CD4-positive, alpha-beta memory T cell (primary cell): Measurements from ENCODE around the gene OR52A5. TPM values are rescaled to one million over a fixed set of nuclear protein-coding genes. Genes with fewer than 3 reads are reported as not detected.
A peak's percentile ranks its signal among the peaks of the same experiment; 100 is the strongest.
"Not testable (repeated sequence)": the region's sequence is repeated elsewhere in the genome, so short reads cannot be mapped to it uniquely, and the experiment has no call there.

Source experiments
- CTCF ChIA-PET: fragments of 350-600 bp; sonication (Branson Sonifier 250); formaldehyde crosslinking; loops from one replicate; lab custom pipeline; 2021; ENCODE audit warnings: inconsistent platforms; ENCODE audit not compliant: partially characterized antibody; lab: Charles Lee
- POLR2A ChIA-PET: fragments of 350-600 bp; sonication (Branson Sonifier 250); formaldehyde crosslinking; loops from one replicate; lab custom pipeline; 2021; ENCODE audit not compliant: partially characterized antibody; lab: Charles Lee
- DNase-seq, 5 donors: peaks; one replicate each; pipeline versions ENCODE4 v3.0.0 to v3.0.0-alpha.2; 2020 to 2022; ENCODE audit warnings: mixed read lengths in 1 of 5
- H3K27ac ChIP-seq: one replicate; pipeline ENCODE4 v1.7.0; 2013; ENCODE audit warnings: low read depth, low read length
- H3K27me3 ChIP-seq: 2 replicates; pipeline ENCODE4 v1.7.0; 2013; ENCODE audit warnings: mild to moderate bottlenecking, low read length, moderate library complexity; ENCODE audit not compliant: insufficient read depth
- H3K36me3 ChIP-seq: 2 replicates; pipeline ENCODE4 v1.7.0; 2013; ENCODE audit warnings: mild to moderate bottlenecking, low read length, moderate library complexity; ENCODE audit not compliant: insufficient read depth
- H3K4me1 ChIP-seq: 2 replicates; pipeline ENCODE4 v1.7.0; 2013; ENCODE audit warnings: mild to moderate bottlenecking, low read length, moderate library complexity; ENCODE audit not compliant: insufficient read depth
- H3K4me3 ChIP-seq, 2 donors: one replicate each; pipeline ENCODE4 v1.7.0; 2013; ENCODE audit warnings: low read length in 2 of 2, mild to moderate bottlenecking in 1 of 2
- H3K9me3 ChIP-seq, 2 donors: one replicate each; pipeline ENCODE4 v1.7.0; 2013; ENCODE audit warnings: low read length in 2 of 2, control low read depth in 1 of 2; ENCODE audit not compliant: control insufficient read depth in 1 of 2
- H3K27ac Mint-ChIP-seq, 7 donors: one replicate each; pipeline ENCODE4 v1.8.0; 2020 to 2021; ENCODE audit warnings: mixed read lengths in 7 of 7, mild to moderate bottlenecking in 6 of 7, inconsistent platforms in 3 of 7, moderate library complexity in 3 of 7
- H3K27me3 Mint-ChIP-seq, 2 donors: one replicate each; pipeline ENCODE4 v1.8.0; 2020 to 2021; ENCODE audit warnings: mixed read lengths in 2 of 2
- H3K36me3 Mint-ChIP-seq, 2 donors: one replicate each; pipeline ENCODE4 v1.8.0; 2020 to 2021; ENCODE audit warnings: mixed read lengths in 2 of 2, inconsistent platforms in 1 of 2, mild to moderate bottlenecking in 1 of 2
- H3K4me1 Mint-ChIP-seq, 4 donors: one replicate each; pipeline ENCODE4 v1.8.0; 2020 to 2021; ENCODE audit warnings: mixed read lengths in 4 of 4, mild to moderate bottlenecking in 1 of 4
- H3K4me3 Mint-ChIP-seq, 8 donors: one replicate each; pipeline ENCODE4 v1.8.0; 2020 to 2021; ENCODE audit warnings: mixed read lengths in 8 of 8, mild to moderate bottlenecking in 7 of 8, moderate library complexity in 6 of 8, inconsistent platforms in 3 of 8
- H3K9me3 Mint-ChIP-seq, 8 donors: one replicate each; pipeline ENCODE4 v1.8.0; 2020 to 2021; ENCODE audit warnings: mixed read lengths in 8 of 8, mild to moderate bottlenecking in 5 of 8, inconsistent platforms in 3 of 8, moderate library complexity in 1 of 8
- intact Hi-C: fragments of 100-400 bp; cut with micrococcal nuclease; formaldehyde crosslinking; loops from one replicate; pipeline ENCODE4 v1.15.1; 2023
- polyA plus RNA-seq, 2 donors: library from polyadenylated mRNA; unstranded; fragments of 300-500 nt; fragmentation: Illumina TruSeq; gene quantifications; one replicate each; pipeline ENCODE4 v1.2.3, GENCODE V29; 2021
- total RNA-seq, 2 experiments: library from RNA; stranded (reverse); gene quantifications; one replicate each; pipeline ENCODE4 v1.2.3, GENCODE V29; 2021

Gene OR52A5
- total RNA-seq (not detected), polyA plus RNA-seq (not detected)

- Histone ChIP-seq H3K9me3 (no peaks in the 10 kb centered on the region), H3K27ac (no peak within 1 kb of the TSS), H3K27me3 (no peaks in the 10 kb centered on the region), H3K36me3 (no peaks in the 10 kb centered on the region), H3K4me3 (no peak within 1 kb of the TSS), H3K4me1 (no peaks in the 10 kb centered on the region)
- Mint-ChIP-seq H3K36me3 (no peaks in the 10 kb centered on the region), H3K4me3 (no peak within 1 kb of the TSS), H3K9me3 (no peaks in the 10 kb centered on the region), H3K4me1 (no peaks in the 10 kb centered on the region), H3K27ac (no peak within 1 kb of the TSS), H3K27me3 (peaks cover 0 to 2% of the 10 kb centered on the region in 2 donors)
- no peak for DNase-seq
- POLR2A ChIA-PET = no interaction called here
- intact Hi-C loops = no loop called here
- CTCF ChIA-PET = no interaction called here
Observed at GRCh38 chr11:5137996-5138395, at the start of gene OR52A5. Gene OR52A5 (minus strand): TSS chr11:5138356. CDS start chr11:5132642, 5,714 bp downstream.

- ChIA-PET CTCF (no interaction called here), POLR2A (no interaction called here)
Observed at GRCh38 chr11:5178046-5178837, 40.1 kb upstream of the OR52A5 start.

GRCh38 chr11:5174934-5175333, 36.8 kb upstream of the OR52A5 start:
- Histone ChIP-seq H3K36me3 (no peaks in the 10 kb centered on the region), H3K4me3 (no peak overlapping the region), H3K27ac (no peak overlapping the region), H3K4me1 (no peaks in the 10 kb centered on the region), H3K27me3 (no peaks in the 10 kb centered on the region), H3K9me3 (no peaks in the 10 kb centered on the region)
- ChIA-PET POLR2A (no interaction called here), CTCF (no interaction called here)
- H3K4me1 Mint-ChIP-seq = no peaks in the 10 kb centered on the region
- H3K4me3 Mint-ChIP-seq = no peak overlapping the region
- no peaks in the 10 kb centered on the region for H3K36me3 Mint-ChIP-seq
- H3K9me3 Mint-ChIP-seq = peaks cover 0 to 5% (median 0%) of the 10 kb centered on the region in 8 donors
- H3K27me3 Mint-ChIP-seq = no peaks in the 10 kb centered on the region
- peak overlapping the region in 1 of 7 donors; percentile 32 for H3K27ac Mint-ChIP-seq
- intact Hi-C loops = no loop called here
- no peak for DNase-seq

More at GRCh38 chr11:5178046-5178837, 40.1 kb upstream of the OR52A5 start:
- Mint-ChIP-seq H3K27ac (no peak overlapping the region), H3K4me1 (no peaks in the 10 kb centered on the region), H3K4me3 (no peak overlapping the region), H3K9me3 (peaks cover 0 to 5% (median 0%) of the 10 kb centered on the region in 8 donors), H3K36me3 (no peaks in the 10 kb centered on the region), H3K27me3 (no peaks in the 10 kb centered on the region)
- Histone ChIP-seq H3K4me1 (no peaks in the 10 kb centered on the region), H3K27ac (no peak overlapping the region), H3K27me3 (no peaks in the 10 kb centered on the region), H3K9me3 (no peaks in the 10 kb centered on the region), H3K36me3 (no peaks in the 10 kb centered on the region), H3K4me3 (no peak overlapping the region)
- intact Hi-C loops = no loop called here
- DNase-seq = no peak

GRCh38 chr11:5171856-5172255, 33.7 kb upstream of the OR52A5 start:
- intact Hi-C loops = no loop called here

GRCh38 chr11:5165898-5166297, 27.7 kb upstream of the OR52A5 start:
- H3K27ac Mint-ChIP-seq, H3K27me3 ChIP-seq, DNase-seq, CTCF ChIA-PET, H3K27me3 Mint-ChIP-seq, H3K4me1 Mint-ChIP-seq, intact Hi-C loops, H3K4me3 ChIP-seq, POLR2A ChIA-PET, H3K9me3 Mint-ChIP-seq, H3K4me3 Mint-ChIP-seq, H3K36me3 ChIP-seq, H3K4me1 ChIP-seq, H3K36me3 Mint-ChIP-seq, H3K27ac ChIP-seq, H3K9me3 ChIP-seq: not testable (repeated sequence)

More at GRCh38 chr11:5171856-5172255, 33.7 kb upstream of the OR52A5 start:
- ChIA-PET CTCF (no interaction called here), POLR2A (no interaction called here)
- Histone ChIP-seq H3K9me3 (no peaks in the 10 kb centered on the region), H3K27ac (no peak overlapping the region), H3K4me3 (no peak overlapping the region), H3K27me3 (no peaks in the 10 kb centered on the region), H3K36me3 (no peaks in the 10 kb centered on the region), H3K4me1 (no peaks in the 10 kb centered on the region)
- H3K27me3 Mint-ChIP-seq = no peaks in the 10 kb centered on the region
- DNase-seq = no peak
- H3K4me3 Mint-ChIP-seq = no peak overlapping the region
- no peak overlapping the region for H3K27ac Mint-ChIP-seq
- peaks cover 0 to 2% (median 0%) of the 10 kb centered on the region in 8 donors for H3K9me3 Mint-ChIP-seq
- no peaks in the 10 kb centered on the region for H3K36me3 Mint-ChIP-seq
- H3K4me1 Mint-ChIP-seq = no peaks in the 10 kb centered on the region

GRCh38 chr11:5164807-5165206, 26.7 kb upstream of the OR52A5 start:
- H3K27ac Mint-ChIP-seq = not testable (repeated sequence)

GRCh38 chr11:5161045-5161444, 22.9 kb upstream of the OR52A5 start:
- H3K4me3 Mint-ChIP-seq, H3K36me3 ChIP-seq, H3K36me3 Mint-ChIP-seq, POLR2A ChIA-PET, DNase-seq, H3K4me1 Mint-ChIP-seq, H3K4me3 ChIP-seq, H3K27ac ChIP-seq, H3K27me3 Mint-ChIP-seq, H3K4me1 ChIP-seq, H3K9me3 ChIP-seq, intact Hi-C loops, H3K27ac Mint-ChIP-seq, H3K9me3 Mint-ChIP-seq, CTCF ChIA-PET, H3K27me3 ChIP-seq: not testable (repeated sequence)

More at GRCh38 chr11:5164807-5165206, 26.7 kb upstream of the OR52A5 start:
- H3K36me3 ChIP-seq, intact Hi-C loops, H3K4me1 Mint-ChIP-seq, H3K9me3 Mint-ChIP-seq, CTCF ChIA-PET, H3K9me3 ChIP-seq, H3K4me3 Mint-ChIP-seq, DNase-seq, H3K4me1 ChIP-seq, H3K4me3 ChIP-seq, H3K27me3 Mint-ChIP-seq, POLR2A ChIA-PET, H3K36me3 Mint-ChIP-seq, H3K27me3 ChIP-seq, H3K27ac ChIP-seq: not testable (repeated sequence)
